Measurements from ENCODE around the gene FSCN2.

Gene FSCN2

GRCh38 chr17:81522491-81523401, 5.4 kb upstream of the FSCN2 start:
- no peak for DNase-seq (ENCODE audit: low spot score)
- no peak for TF ChIP-seq CTCF (IDR thresholded peaks at IDR 0.05; ENCODE audit: borderline replicate concordance, control extremely low read depth, extremely low read depth, insufficient read depth, missing control alignments)
- in situ Hi-C loops (cut with MboI; ENCODE audit: low sequenced_read_pairs, unreplicated experiment) = no loop called here

- in situ Hi-C loops (cut with MboI; ENCODE audit: low sequenced_read_pairs, unreplicated experiment) = no loop called here
- no peak for TF ChIP-seq CTCF (IDR thresholded peaks at IDR 0.05; ENCODE audit: borderline replicate concordance, control extremely low read depth, extremely low read depth, insufficient read depth, missing control alignments)
- DNase-seq (ENCODE audit: low spot score) = no peak
Measured at GRCh38 chr17:81523402-81524038, 4.7 kb upstream of the FSCN2 start.

- TF ChIP-seq CTCF (IDR thresholded peaks at IDR 0.05; ENCODE audit: borderline replicate concordance, control extremely low read depth, extremely low read depth, insufficient read depth, missing control alignments) = no peak
- in situ Hi-C loops (cut with MboI; ENCODE audit: low sequenced_read_pairs, unreplicated experiment) = no loop called here
- no peak for DNase-seq (ENCODE audit: low spot score)
Measured at GRCh38 chr17:81524039-81524864, 3.9 kb upstream of the FSCN2 start.

GRCh38 chr17:81524865-81525159, 3.4 kb upstream of the FSCN2 start:
- no peak for TF ChIP-seq CTCF (IDR thresholded peaks at IDR 0.05; ENCODE audit: borderline replicate concordance, control extremely low read depth, extremely low read depth, insufficient read depth, missing control alignments)
- in situ Hi-C loops (cut with MboI; ENCODE audit: low sequenced_read_pairs, unreplicated experiment) = no loop called here
- no peak for DNase-seq (ENCODE audit: low spot score)

GRCh38 chr17:81526662-81527571, 1.3 kb upstream of the FSCN2 start:
- DNase-seq (ENCODE audit: low spot score) = no peak

More at GRCh38 chr17:81526662-81527571, 1.3 kb upstream of the FSCN2 start:
- no peak for TF ChIP-seq CTCF (IDR thresholded peaks at IDR 0.05; ENCODE audit: borderline replicate concordance, control extremely low read depth, extremely low read depth, insufficient read depth, missing control alignments)
- in situ Hi-C loops (cut with MboI; ENCODE audit: low sequenced_read_pairs, unreplicated experiment) = no loop called here
